HG03108 (cell line): ENCODE data around the gene VCAN.

Source experiments
- ATAC-seq: cut with Tn5 transposase; IDR thresholded peaks from one replicate; pipeline ENCODE4 v1.9.1; 2021; ENCODE audit warnings: moderate library complexity; ENCODE audit not compliant: unreplicated experiment

VCAN gene

DNA sequence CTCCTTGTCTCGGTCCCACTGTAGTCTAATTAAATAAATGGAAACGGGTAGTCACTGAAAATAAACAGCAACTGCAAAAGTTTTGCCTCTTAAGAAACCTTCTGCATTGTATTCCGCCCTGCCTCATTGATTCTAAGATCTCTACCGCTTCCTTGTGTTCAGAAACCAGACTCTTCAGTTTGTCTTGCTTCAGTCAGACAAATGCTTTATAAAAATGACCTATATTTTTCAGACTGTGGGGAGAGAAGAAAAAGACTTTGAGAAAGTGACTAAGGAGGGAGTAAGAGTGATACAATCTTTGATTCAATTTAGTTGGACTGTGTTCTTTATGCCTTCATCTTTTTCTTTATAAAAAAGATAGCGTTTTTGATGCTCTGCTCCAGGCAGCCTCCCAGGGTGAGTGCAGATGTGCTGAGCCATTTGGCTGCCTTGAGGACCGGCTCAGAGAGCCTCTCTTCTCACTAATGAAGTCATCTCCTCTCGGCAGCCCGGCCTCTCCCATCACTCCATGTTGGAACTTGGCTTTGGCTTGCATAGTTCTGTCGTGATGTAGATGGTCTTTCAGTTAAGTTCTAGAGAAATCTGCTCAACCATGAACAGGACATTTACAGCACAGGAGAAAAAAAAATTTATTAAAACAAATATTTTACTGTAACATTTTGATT lies 4.0 kb upstream of the VCAN start:
- no peak for ATAC-seq

DNA sequence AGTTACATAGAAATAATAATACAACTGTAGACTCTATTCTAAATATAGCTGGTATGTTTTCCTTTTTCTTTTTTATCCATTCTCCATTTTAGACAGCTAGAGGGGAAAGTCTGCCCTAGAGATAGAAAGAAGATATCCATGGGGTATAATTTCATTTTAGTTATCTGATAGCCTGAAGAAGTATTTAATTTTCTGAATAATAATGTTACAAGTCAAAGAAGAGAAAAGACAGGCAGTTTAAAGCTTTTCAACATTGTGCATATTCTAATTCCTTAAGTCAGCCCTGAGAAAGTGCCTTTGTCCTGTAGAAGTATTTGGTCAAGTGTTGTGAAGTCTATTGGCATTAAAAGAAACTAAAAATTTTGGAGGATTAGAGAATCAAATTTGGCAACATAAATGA lies 2.5 kb upstream of the VCAN start:
- no peak for ATAC-seq

DNA sequence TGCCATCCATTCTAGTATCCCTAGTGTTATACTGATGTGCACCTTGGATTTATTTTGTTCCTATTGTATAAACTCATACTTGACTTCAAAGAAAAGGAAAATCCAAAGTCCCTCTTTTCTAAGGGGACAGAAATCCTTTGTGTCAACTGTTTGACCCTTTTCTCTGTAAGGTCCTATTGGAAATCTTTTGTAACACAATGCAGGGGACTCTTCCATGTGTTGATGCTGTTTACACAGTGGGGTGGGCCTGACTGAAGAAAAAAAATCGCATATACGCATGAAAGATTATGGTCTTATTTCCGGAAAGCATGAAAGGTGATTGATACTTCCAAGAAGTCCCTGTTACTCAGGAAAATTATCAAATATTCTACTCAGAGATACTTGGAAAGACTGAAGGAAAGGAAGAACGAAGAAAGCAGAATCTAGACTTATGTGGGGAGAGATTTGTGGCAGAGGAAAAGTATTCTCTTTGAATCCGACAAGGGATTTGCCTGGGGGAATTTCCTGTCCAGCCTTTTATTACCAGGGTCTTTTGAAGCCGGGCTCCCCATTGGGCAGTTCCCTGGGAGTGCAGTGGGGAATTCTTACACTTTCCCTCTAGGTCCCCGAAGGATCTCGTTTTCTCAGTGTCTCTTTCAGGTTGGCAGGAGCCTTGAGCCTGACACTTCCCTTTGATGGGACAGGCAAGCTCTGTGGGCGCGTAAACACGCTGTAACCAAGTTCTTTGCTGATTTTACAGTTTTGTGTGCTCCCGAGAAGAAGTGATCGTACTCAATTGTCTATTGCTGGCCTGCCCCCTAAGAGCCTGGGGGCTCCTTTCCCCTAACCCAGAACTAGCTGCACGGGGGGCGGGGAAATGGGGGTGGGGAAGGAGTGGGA lies 779 bp upstream of the VCAN start:
- no peak for ATAC-seq

DNA sequence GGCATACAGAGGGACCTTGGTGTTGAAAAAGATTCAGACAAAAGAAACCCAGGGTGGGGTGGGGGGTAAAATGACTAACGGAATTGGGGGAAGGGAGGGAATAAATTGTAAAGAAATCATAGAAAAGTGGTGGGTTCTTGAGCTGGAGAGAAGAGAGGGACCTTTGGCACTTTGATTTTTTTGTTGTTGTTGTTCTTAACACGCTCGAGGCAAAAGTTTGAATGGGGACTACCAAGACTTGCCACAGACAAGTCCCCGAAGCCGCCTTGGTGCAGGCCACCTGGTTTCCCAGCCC lies 616 bp downstream of the VCAN start:
- no peak for ATAC-seq

DNA sequence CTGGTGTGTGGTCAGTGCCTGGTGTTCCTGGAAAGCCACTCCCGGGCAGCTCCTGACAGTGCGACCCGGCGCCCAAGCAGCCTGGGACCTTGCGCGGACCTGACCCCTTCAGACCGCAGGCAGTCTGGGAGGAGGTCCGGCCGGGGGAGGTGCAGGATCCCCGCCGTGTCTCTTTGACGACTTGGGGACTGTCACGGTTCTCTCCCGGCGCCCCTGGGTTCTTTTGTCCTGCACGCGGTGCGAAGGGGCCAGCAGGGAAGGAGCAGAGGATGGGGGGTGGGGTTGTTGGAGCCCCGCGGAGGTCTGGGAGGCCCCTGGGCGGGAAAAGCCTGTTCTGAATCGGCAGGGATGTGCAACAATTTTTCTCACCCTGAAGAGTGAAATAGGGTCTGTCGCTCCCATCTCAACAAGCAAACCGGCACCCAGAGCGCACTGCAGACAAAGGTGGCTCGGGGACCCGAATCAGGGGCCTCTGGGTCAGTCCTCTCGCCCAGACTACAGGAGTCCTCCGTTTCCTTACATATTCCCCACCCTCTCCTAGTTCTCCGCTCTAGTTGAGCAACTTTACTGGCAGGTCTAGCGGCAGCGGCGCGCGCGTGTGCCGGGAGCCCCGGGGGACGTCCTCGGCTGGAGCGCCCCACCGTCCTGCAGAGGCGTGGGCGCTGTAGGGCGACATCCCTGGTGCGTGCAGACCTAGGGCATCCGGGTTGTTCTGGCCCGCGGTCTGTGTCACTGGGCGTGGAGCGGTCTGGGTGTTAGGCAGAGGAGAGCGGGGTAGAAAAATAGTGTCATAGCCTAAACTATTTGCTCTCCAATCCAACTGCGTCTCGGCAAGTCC lies 1.2 kb downstream of the VCAN start:
- peak; percentile 32 for ATAC-seq

DNA sequence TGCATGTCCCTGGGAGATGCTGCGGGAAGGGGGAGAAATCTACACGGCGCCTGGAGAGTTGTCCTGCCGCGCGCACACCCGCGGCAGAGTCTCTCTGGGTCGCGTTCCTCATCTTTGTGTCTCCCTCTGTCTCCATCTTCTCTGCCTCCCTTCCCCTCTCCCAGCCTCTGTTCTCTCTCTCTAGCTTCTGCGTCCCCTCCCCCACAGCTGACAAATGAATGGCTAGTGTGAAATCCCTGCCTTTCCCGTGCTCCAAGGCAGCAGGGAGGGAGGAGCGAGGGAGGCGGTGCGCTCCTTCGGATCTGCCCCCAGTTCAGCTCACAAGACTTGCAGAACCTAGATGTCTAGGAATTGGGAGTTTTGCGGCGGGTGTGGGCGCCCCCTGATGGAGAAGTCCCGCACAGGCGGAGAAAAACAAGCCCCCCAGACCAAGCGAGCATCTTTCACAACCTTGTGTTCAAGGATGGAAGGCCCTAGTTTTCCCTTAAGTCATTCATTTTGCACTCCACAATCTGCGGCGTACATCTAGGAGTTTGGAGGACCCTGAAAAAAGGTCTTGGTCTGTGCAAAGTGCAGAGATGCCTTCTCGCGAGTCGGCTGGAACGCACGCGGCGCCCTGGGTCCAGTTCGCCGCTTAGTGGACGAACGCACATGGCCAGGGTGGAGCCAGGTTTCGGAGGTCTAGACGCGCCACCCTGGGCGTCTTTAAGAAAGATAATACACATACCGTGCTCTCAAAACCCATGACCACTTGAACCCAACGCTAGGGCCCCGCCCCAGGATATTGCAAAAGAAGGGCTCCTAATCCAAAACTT lies 2.0 kb downstream of the VCAN start:
- ATAC-seq, result peak; percentile 53

DNA sequence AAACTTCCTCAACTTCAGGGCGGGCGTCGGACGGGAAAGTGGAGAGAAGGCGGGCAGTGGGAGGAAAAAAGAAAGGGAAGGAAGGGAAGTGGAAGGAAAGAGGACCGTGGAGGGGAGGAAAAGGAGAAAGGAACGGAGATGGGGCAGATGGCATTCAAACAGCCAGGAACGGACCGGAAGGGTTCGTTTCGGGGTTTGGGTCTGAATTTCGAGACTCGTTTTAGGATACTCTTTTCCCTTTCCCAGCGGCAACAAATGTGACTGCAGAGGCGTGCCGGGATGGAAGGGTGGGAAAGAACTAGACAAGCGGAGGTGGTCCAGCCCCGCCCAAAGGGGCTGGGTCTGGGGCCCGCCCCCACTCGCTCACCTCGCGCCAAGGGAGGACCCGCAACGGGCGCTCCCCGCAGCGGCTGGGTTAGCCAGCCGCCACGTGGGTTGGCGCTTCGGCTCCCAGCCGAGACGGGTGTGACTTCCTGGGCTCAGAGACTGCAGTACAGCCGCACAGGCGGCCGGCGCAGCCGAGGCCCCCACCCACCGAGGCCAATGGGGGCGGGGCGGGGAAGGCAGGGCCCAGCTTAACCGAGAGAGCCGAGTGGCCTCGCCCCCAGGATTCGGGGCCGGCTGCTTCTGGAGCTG lies 2.7 kb downstream of the VCAN start:
- ATAC-seq, result peak; percentile 42

DNA sequence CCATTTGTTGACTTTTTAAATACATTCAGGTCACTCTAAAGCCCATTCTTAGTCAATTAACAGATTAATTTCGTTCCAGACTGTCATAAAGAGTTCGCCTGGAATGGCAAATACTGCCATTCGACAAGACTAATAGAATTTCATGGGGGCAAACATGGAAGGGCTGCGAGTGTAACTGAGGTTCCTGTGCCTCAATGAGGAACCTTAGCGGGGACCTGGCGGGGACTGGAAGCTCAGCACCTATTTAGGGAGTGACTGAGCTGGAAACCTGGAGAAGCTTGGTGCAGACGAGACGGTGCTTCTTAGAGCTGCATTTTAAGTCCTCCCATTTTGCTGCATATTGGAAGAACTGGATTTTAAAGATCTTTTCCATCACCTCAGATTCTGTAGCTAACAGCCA lies 3.4 kb downstream of the VCAN start:
- no peak for ATAC-seq

DNA sequence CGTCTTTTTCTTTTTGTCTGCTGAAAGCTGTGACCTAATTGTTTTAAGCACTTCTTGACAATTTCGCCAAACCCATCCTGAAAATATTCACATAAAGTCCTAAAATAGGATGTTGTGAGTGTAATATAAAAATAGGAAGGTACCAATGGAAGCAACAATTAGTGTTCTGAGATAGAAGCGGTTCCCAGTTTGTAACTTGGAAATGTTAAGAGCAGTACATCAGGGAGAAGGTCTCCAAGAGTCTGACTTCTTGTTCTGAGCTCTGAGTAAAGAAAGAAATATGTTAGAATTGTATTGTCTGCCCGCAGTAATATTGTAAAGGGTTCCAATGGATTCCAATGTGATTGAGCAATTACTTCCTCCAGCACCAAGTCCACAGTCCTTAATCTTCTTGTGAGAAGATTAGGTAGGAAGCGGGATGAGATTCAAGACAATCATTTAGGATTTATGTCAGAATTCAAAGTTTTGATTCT lies 3.9 kb downstream of the VCAN start:
- no peak for ATAC-seq

DNA sequence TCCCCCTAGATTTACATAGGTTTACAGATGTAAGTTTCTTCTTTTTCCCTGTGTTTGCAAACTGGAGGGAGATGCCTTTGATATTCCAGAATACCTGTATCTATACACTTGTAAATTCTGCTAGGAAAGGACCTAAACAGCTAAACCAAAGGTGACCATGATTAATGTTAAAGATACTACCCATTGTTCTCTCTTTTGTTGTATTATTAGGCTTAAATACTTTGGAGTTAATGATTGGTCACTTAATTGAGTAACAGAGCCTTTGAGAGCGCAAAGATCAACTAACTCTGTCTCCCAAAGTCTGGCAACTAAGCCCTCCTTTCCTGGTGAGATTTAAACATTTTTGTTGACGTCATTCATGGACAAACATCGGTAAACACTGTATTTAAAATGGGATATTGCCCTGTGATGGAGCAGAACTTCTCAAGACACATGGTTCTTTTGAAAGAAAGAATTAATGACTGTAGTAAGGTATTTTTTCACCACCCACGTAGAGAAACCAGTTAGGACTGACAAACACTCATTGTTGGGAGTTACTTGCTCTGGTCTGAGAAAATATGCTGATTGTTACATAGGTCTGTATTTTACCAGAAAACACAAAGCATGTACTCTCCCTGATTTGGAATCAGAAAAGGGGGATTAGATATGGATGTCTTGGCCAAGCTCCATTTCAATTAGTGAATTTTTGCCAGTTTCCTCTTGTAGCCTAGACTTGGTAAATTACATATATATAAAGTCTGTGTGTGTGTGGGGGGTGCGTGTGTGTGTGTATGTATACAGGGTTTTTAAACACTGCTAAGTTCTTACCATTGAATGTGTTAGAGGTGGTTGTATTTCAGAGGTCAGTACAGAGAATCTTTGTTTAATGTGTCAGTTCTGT lies 4.6 kb downstream of the VCAN start:
- ATAC-seq, result no peak

DNA sequence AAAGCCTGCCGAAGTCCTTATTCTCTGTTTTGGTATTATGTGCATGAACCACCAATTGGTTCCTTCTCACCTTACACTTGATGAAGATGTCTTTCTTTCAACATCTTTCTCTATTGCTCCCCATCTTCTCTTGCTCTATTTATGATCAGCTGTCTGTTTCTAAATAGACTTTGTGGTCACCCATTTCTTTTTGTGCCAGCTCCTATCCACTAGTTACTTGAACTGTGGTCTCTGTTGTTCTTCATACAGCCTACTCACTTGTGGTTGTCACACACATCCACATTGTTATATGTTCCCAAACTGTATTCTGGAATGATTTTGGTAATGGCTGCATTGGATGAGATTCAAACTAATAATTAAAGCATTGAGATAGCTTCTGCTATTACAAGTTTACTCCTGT lies 11.4 kb downstream of the VCAN start:
- ATAC-seq, result no peak

DNA sequence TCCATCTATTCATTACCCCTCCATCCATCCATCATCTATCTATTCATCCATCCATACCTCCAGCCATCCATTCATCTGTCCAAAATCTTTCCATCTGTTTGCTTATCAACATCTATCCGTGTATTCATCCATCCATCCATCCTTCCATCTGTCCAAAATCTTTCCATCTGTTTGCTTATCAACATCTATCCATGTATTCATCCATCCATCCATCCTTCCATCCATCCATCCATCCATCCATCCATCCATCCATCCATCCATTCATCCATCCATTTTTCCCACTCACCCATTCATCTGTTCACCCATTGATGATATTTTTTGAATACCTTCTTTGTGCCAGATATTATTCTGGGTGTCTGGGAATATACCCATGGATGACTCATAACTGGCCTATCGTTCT lies 12.8 kb downstream of the VCAN start:
- no peak for ATAC-seq

DNA sequence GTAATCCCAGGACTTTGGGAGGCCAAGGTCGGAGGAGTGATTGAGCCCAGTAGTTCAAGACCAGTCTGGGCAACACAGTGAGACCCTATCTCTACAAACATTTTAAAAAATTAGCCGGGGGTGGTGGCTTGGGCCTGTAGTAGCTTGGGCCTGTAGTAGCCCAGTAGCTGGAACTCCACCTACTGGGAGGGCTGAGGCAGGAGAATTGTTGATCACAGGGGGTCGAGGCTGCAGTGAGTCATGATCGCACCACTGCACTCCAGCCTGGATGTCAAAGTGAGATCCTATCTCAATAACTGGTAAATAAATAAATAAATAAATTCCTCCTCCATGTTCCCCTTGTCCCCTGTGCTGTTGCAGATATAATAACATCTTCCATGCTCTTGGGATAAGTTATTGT lies 14.3 kb downstream of the VCAN start:
- ATAC-seq, result no peak

DNA sequence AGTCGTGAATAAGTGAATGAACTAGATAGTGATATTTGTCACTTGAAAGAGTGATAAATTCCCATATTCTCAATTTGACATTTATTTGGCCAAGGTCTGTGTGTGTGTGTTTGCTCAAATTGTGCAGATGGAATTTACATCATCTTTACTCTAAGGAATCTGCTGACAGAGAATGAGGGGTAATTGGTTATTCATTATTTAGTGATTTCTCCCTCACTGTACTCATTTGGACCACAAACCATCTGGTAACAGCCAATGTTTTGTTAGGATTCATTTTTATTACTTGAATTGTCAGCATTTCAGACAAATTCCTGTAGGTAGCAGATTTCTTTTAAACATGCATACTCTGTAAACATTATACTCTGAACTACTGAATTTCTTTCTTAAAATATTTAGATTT lies 15.6 kb downstream of the VCAN start:
- no peak for ATAC-seq

DNA sequence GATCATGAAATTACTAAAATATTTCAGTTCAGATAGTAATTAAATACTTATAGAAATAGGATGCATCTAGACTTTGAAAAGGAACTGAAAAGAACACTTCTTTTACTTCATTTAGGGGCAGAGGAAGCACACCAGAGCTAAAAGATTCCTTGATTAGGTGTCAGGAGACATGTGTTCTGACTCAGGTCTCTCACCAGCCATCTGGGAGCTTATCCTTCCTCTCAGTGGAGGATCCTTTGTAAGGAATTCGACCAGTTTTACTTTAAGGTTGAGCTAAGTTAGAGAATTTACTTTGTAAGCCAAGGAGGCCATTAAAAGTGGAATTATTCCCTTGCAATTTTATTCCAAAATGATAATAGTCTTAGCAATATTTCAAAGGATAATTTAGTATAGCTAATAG lies 16.7 kb downstream of the VCAN start:
- ATAC-seq, result no peak

DNA sequence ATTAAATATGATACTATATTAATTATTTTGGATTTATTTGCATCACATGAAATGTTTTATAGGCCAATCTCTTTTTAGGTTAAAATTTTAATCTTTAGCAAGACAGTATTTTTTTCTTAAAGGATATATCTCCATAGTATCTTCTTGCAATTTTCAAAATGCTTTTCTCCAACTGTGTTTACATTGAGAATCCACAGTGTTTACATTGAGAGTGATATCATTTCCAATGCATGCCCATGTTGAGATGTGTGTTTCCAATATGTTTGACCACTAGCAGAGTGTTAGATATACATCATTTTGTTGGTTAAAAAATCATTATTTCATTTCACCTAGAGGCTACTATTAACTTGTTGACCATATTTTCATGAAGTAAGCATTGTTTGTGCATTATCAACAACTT lies 17.3 kb downstream of the VCAN start:
- no peak for ATAC-seq

DNA sequence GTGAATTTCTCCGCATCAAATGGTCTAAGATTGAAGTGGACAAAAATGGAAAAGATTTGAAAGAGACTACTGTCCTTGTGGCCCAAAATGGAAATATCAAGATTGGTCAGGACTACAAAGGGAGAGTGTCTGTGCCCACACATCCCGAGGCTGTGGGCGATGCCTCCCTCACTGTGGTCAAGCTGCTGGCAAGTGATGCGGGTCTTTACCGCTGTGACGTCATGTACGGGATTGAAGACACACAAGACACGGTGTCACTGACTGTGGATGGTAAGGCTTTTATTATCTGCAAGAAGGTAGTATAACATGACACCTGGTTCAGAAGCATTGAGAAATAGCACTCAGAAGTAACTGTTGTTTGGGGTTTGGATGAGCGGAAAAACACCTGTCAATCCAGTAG lies 18.7 kb downstream of the VCAN start:
- ATAC-seq, result no peak

DNA sequence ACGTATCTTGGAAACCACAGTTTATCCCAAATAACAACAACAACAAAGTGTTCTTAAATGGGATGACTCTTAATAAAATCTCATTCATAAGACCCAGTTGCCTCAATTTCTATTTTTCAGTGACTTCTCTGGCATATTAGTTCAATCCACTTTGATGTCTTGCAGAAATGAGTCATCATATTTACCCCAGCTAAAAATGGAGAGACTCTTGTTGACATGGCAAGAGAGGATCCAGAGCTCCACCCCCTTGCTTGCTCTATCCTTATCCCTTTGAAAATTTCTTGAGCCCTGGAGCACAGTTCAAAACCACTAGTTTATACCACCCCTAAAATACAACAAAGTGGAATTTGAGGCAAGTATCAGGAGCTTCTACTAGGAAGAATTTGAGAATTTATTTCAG lies 20.8 kb downstream of the VCAN start:
- ATAC-seq, result no peak

DNA sequence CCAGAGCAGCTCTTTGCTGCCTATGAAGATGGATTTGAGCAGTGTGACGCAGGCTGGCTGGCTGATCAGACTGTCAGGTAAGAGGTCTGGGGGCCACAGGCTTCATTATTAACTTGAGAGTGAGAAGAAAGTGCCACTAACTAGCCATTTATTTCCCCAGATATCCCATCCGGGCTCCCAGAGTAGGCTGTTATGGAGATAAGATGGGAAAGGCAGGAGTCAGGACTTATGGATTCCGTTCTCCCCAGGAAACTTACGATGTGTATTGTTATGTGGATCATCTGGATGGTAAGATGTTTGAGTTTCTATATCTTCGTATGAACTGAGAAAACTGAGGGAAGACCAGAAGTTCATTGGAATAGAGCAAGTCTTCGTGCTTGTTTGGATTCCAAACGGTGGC lies 22.1 kb downstream of the VCAN start:
- ATAC-seq, result no peak
